GM12878 (cell line): ENCODE measurements around the gene DNAJC7. TPM values are rescaled to one million over a fixed set of nuclear protein-coding genes. Genes with fewer than 3 reads are reported as not detected.

ENCODE experiments used
- BCL3 ChIP-seq: IDR thresholded peaks from 2 replicates; pipeline ENCODE4 v1.6.1; 2011; ENCODE audit warnings: borderline replicate concordance, low read depth, mild to moderate bottlenecking, moderate library complexity, low read length; ENCODE audit not compliant: insufficient read depth, poor library complexity, severe bottlenecking
- DPF2 ChIP-seq: fragments of 450-650 bp; IDR thresholded peaks from 2 replicates; pipeline ENCODE4 v1.6.1; 2017; ENCODE audit warnings: mild to moderate bottlenecking
- EZH2 ChIP-seq: IDR thresholded peaks from 2 replicates; pipeline ENCODE4 v1.6.1; 2012; ENCODE audit warnings: low read depth, mild to moderate bottlenecking, control low read depth, inconsistent platforms, low read length, borderline replicate concordance; ENCODE audit not compliant: control insufficient read depth
- GABPA ChIP-seq: IDR thresholded peaks from 2 replicates; pipeline ENCODE4 v1.6.1; 2014; ENCODE audit warnings: antibody characterized with exemption, low read depth, mild to moderate bottlenecking, inconsistent platforms
- HSF1 ChIP-seq: fragments of 150-350 bp; IDR thresholded peaks from 2 replicates; pipeline ENCODE4 v1.6.1; 2014; ENCODE audit warnings: mild to moderate bottlenecking, low read depth, low read length
- IKZF1 ChIP-seq: fragments of 450-650 bp; conservative IDR thresholded peaks from 2 replicates; pipeline ENCODE4 v1.6.1; 2017; ENCODE audit warnings: antibody characterized with exemption, mild to moderate bottlenecking
- KDM1A ChIP-seq: fragments of 200-600 bp; sonication (generic); IDR thresholded peaks from 2 replicates; pipeline ENCODE4 v1.6.1; 2016; ENCODE audit warnings: borderline replicate concordance
- MTA2 ChIP-seq: fragments of 450-650 bp; IDR thresholded peaks from 2 replicates; pipeline ENCODE4 v1.6.1; 2016; ENCODE audit warnings: low read depth, mild to moderate bottlenecking, moderate library complexity
- MTA3 ChIP-seq: IDR thresholded peaks from 2 replicates; pipeline ENCODE4 v1.6.1; 2012; ENCODE audit warnings: low read length, inconsistent platforms, borderline replicate concordance
- NFYB ChIP-seq: IDR thresholded peaks from 2 replicates; pipeline ENCODE4 v1.6.1; 2011; ENCODE audit warnings: low read depth, mild to moderate bottlenecking, low read length, improper control_type of control experiment, moderate library complexity; ENCODE audit not compliant: insufficient read depth
- RBBP5 ChIP-seq: fragments of 200-600 bp; sonication (generic); conservative IDR thresholded peaks from 2 replicates; pipeline ENCODE4 v1.6.1; 2016
- RELB ChIP-seq: fragments of 450-650 bp; IDR thresholded peaks from 2 replicates; pipeline ENCODE4 v1.6.1; 2017; ENCODE audit warnings: low read depth, mild to moderate bottlenecking, moderate library complexity
- SMARCA5 ChIP-seq: fragments of 450-650 bp; IDR thresholded peaks from 2 replicates; pipeline ENCODE4 v1.6.1; 2017; ENCODE audit warnings: mild to moderate bottlenecking
- SREBF2 ChIP-seq: IDR thresholded peaks from 2 replicates; pipeline ENCODE4 v1.6.1; 2012; ENCODE audit warnings: mild to moderate bottlenecking, low read length
- SRF ChIP-seq, 2 experiments: IDR thresholded peaks; 2 replicates each; pipeline ENCODE4 v1.6.1; 2011; ENCODE audit warnings: low read depth in 2 of 2, low read length in 2 of 2, mild to moderate bottlenecking in 1 of 2, moderate library complexity in 1 of 2
- TAF1 ChIP-seq: IDR thresholded peaks from 2 replicates; pipeline ENCODE4 v1.6.1; 2011; ENCODE audit warnings: mild to moderate bottlenecking, low read depth, low read length, borderline replicate concordance
- ZNF687 ChIP-seq: fragments of 450-650 bp; IDR thresholded peaks from 2 replicates; pipeline ENCODE4 v1.6.1; 2017; ENCODE audit warnings: mild to moderate bottlenecking, moderate library complexity
- polyA plus RNA-seq, 11 experiments: library from polyadenylated mRNA; depleted of rRNA in 4 of 11; unstranded in 6 of 11; stranded (reverse) in 5 of 11; fragments of >200 nt; fragmentation: Nextera tagmentation in 4 of 11; fragmentation: Illumina TruSeq in 1 of 11; extraction: Ambion mirVana in 4 of 11; extraction: Trizol in 1 of 11; gene quantifications; 1 replicate in 1 of 11; 2 replicates in 10 of 11; pipeline versions ENCODE4 v1.2.1 to v1.2.3, GENCODE V29; 2011 to 2016; ENCODE audit warnings: inconsistent platforms in 2 of 11, missing spikeins in 2 of 11, low read depth in 1 of 11
- total RNA-seq, 4 experiments: library from RNA; depleted of rRNA in 3 of 4; stranded (reverse); fragments of >200 nt in 3 of 4; fragmentation: Illumina TruSeq in 1 of 4; extraction: Trizol in 1 of 4; gene quantifications; 2 replicates each; pipeline versions ENCODE4 v1.2.1 to v1.2.3, GENCODE V29; 2013 to 2021
- TF ChIP-seq, protein P1 (sequence below): fragments of 450-650 bp; IDR thresholded peaks from 2 replicates; pipeline ENCODE4 v1.6.1; 2018; ENCODE audit warnings: mild to moderate bottlenecking, low read depth, moderate library complexity; ENCODE audit not compliant: partially characterized antibody

Gene DNAJC7
- total and polyA plus RNA-seq, 10 of the 15 experiments (the other 5 are each of a cell fraction or from before 2014, with no cell fraction given) = 60.1 to 173 (median 94.9) TPM

- TF ChIP-seq HSF1 (no peak), MTA3 (peak; percentile 26; the same call in 1 of the 2 replicates), SREBF2 (no peak), RBBP5 (no peak), ZNF687 (no peak), RELB (peak; percentile 47; the same call in 1 of the 2 replicates), BCL3 (no peak), NFYB (no peak), SMARCA5 (no peak), MTA2 (no peak), EZH2 (no peak), SRF (IDR thresholded peaks at IDR 0.05; ENCODE audit: low read depth in 2 of 2, low read length in 2 of 2) (no peak), KDM1A (no peak), TAF1 (no peak), GABPA (no peak), DPF2 (peak; percentile 24; the same call in 1 of the 2 replicates), IKZF1 (peak; percentile 46; the same call in 1 of the 2 replicates)
- TF ChIP-seq, protein P1, sequence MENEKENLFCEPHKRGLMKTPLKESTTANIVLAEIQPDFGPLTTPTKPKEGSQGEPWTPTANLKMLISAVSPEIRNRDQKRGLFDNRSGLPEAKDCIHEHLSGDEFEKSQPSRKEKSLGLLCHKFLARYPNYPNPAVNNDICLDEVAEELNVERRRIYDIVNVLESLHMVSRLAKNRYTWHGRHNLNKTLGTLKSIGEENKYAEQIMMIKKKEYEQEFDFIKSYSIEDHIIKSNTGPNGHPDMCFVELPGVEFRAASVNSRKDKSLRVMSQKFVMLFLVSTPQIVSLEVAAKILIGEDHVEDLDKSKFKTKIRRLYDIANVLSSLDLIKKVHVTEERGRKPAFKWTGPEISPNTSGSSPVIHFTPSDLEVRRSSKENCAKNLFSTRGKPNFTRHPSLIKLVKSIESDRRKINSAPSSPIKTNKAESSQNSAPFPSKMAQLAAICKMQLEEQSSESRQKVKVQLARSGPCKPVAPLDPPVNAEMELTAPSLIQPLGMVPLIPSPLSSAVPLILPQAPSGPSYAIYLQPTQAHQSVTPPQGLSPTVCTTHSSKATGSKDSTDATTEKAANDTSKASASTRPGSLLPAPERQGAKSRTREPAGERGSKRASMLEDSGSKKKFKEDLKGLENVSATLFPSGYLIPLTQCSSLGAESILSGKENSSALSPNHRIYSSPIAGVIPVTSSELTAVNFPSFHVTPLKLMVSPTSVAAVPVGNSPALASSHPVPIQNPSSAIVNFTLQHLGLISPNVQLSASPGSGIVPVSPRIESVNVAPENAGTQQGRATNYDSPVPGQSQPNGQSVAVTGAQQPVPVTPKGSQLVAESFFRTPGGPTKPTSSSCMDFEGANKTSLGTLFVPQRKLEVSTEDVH = no peak
These were observed 51.4 kb downstream of the DNAJC7 start (continued) for GRCh38 chr17:41965694-41966462.
